ENCODE data around the gene PHGDH.

PHGDH gene

GRCh38 chr1:119774746-119775490 is 63.2 kb downstream of the PHGDH start:
- H3K36me3 Mint-ChIP-seq (ENCODE audit: low read depth) = no peaks in the 10 kb centered on the region
- peaks cover 4% of the 10 kb centered on the region for H3K9me3 Mint-ChIP-seq
- TF ChIP-seq CTCF (IDR thresholded peaks at IDR 0.05) = no peak
- peaks cover 3% of the 10 kb centered on the region for H3K27me3 Mint-ChIP-seq (ENCODE audit: low read depth, poor library complexity)
- H3K4me3 Mint-ChIP-seq = no peak overlapping the region
- peak overlapping the region; percentile 37 for H3K27ac Mint-ChIP-seq
- no peak for DNase-seq
- peaks cover 41% of the 10 kb centered on the region for H3K4me1 Mint-ChIP-seq

- Mint-ChIP-seq H3K36me3 (ENCODE audit: low read depth) (no peaks in the 10 kb centered on the region), H3K27ac (no peak overlapping the region), H3K9me3 (peaks cover 4% of the 10 kb centered on the region), H3K27me3 (ENCODE audit: low read depth, poor library complexity) (peaks cover 6% of the 10 kb centered on the region), H3K4me3 (no peak overlapping the region), H3K4me1 (peaks cover 48% of the 10 kb centered on the region)
- TF ChIP-seq CTCF (IDR thresholded peaks at IDR 0.05) = no peak
- DNase-seq = no peak
Measured at GRCh38 chr1:119778359-119778758, 66.6 kb downstream of the PHGDH start.

GRCh38 chr1:119778886-119779560 is 67.3 kb downstream of the PHGDH start:
- Mint-ChIP-seq H3K27me3 (ENCODE audit: low read depth, poor library complexity) (peaks cover 10% of the 10 kb centered on the region), H3K4me3 (no peak overlapping the region), H3K4me1 (peaks cover 48% of the 10 kb centered on the region), H3K9me3 (peaks cover 4% of the 10 kb centered on the region), H3K27ac (peak overlapping the region; percentile 24), H3K36me3 (ENCODE audit: low read depth) (no peaks in the 10 kb centered on the region)
- no peak for TF ChIP-seq CTCF (IDR thresholded peaks at IDR 0.05)
- DNase-seq = no peak

- DNase-seq = no peak
- Mint-ChIP-seq H3K36me3 (ENCODE audit: low read depth) (no peaks in the 10 kb centered on the region), H3K4me1 (peaks cover 44% of the 10 kb centered on the region), H3K4me3 (no peak overlapping the region), H3K27ac (no peak overlapping the region), H3K9me3 (peaks cover 4% of the 10 kb centered on the region), H3K27me3 (ENCODE audit: low read depth, poor library complexity) (peaks cover 11% of the 10 kb centered on the region)
- no peak for TF ChIP-seq CTCF (IDR thresholded peaks at IDR 0.05)
Measured at GRCh38 chr1:119779869-119780356, 68.2 kb downstream of the PHGDH start.

GRCh38 chr1:119781434-119782210 is 69.9 kb downstream of the PHGDH start:
- no peaks in the 10 kb centered on the region for H3K36me3 Mint-ChIP-seq (ENCODE audit: low read depth)
- no peak overlapping the region for H3K27ac Mint-ChIP-seq
- TF ChIP-seq CTCF (IDR thresholded peaks at IDR 0.05) = no peak
- peaks cover 5% of the 10 kb centered on the region for H3K9me3 Mint-ChIP-seq
- H3K27me3 Mint-ChIP-seq (ENCODE audit: low read depth, poor library complexity) = peaks cover 11% of the 10 kb centered on the region
- no peak overlapping the region for H3K4me3 Mint-ChIP-seq
- H3K4me1 Mint-ChIP-seq = peaks cover 46% of the 10 kb centered on the region
- no peak for DNase-seq

Measured in nephron progenitor cell (in vitro differentiated cells).